Esophagus (tissue), 2 donors: ENCODE measurements around the gene ZBTB20. TPM values are rescaled to one million over a fixed set of nuclear protein-coding genes. Genes with fewer than 3 reads are reported as not detected.

Source experiments
- H3K27ac ChIP-seq, 2 donors: one replicate each; pipeline ENCODE4 v1.5.1; 2013; ENCODE audit warnings: low read depth in 2 of 2, mild to moderate bottlenecking in 2 of 2, inconsistent platforms in 1 of 2, low read length in 1 of 2, moderate library complexity in 1 of 2
- H3K27me3 ChIP-seq, 2 donors: one replicate each; pipeline ENCODE4 v1.6.1; 2013; ENCODE audit warnings: low read length in 2 of 2, control low read depth in 1 of 2, mild to moderate bottlenecking in 1 of 2; ENCODE audit not compliant: insufficient read depth in 2 of 2, control insufficient read depth in 1 of 2
- H3K36me3 ChIP-seq, 2 donors: one replicate each; pipeline ENCODE4 v1.6.1; 2013; ENCODE audit warnings: low read length in 1 of 2; ENCODE audit not compliant: control insufficient read depth in 2 of 2, insufficient read depth in 2 of 2
- H3K4me1 ChIP-seq, 2 donors: one replicate each; pipeline ENCODE4 v1.6.1; 2013; ENCODE audit warnings: low read length in 1 of 2; ENCODE audit not compliant: control insufficient read depth in 2 of 2, insufficient read depth in 2 of 2
- H3K4me3 ChIP-seq, 2 donors: one replicate each; pipeline ENCODE4 v1.5.1; 2013; ENCODE audit warnings: low read length in 2 of 2, mild to moderate bottlenecking in 2 of 2, low read depth in 1 of 2, moderate library complexity in 1 of 2
- H3K9me3 ChIP-seq, 2 donors: one replicate each; pipeline ENCODE4 v1.6.1; 2013; ENCODE audit warnings: mild to moderate bottlenecking in 2 of 2, low read depth in 1 of 2, low read length in 1 of 2, moderate library complexity in 1 of 2; ENCODE audit not compliant: control insufficient read depth in 2 of 2, insufficient read depth in 1 of 2
- WGBS, 2 donors: extraction: QIAGEN DNeasy Blood & Tissue Kit; methylation state at CpG; one replicate each; pipeline ENCODE4 v1.1.7; 2013; 5-methylcytosine and 5-hydroxymethylcytosine counted together
- polyA plus RNA-seq, 2 donors: library from polyadenylated mRNA; stranded (reverse); fragments of 200-250 nt; gene quantifications; one replicate each; pipeline ENCODE4 v1.2.3, GENCODE V29; 2013
- donor health status: healthy with polysubstance abuse.
- donor health status: Bipolar disorder and iron deficiency.

ZBTB20 gene
- polyA plus RNA-seq, 2 donors, result 0.16 to 1.3 TPM

DNA sequence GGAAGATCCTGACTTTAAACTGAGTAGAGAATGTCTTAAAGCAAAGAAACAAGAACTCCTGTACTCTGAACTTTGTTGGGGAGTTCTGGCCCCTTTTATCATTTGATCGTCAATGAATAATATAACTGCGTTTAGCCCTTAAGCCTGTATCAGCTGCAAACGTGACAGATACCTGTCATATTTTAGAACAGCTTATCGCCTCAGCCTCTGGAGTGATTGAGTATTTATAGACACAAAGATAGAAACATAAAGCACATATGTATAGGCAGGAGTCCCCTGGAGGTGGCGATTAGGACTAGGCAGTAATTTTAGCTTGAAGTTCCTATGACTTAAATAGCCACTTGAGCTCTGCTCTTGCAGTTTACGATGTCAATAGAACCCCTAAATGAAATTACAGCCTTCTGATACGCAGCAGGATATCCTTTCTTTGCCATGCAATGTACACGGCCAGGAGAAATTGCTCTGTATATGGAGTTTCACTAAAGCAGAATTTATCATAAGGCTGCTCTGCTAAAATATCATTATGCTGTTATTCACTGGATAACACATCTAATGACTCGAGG, 531.5 kb downstream of the ZBTB20 start:
- WGBS, 2 donors, result 76 to 91% methylated on average over 9 of the region's 9 CpGs
- Histone ChIP-seq H3K4me1 (no peaks in the 10 kb centered on the region), H3K27ac (no peak overlapping the region), H3K36me3 (no peaks in the 10 kb centered on the region), H3K9me3 (no peaks in the 10 kb centered on the region), H3K27me3 (no peaks in the 10 kb centered on the region), H3K4me3 (no peak overlapping the region)

DNA sequence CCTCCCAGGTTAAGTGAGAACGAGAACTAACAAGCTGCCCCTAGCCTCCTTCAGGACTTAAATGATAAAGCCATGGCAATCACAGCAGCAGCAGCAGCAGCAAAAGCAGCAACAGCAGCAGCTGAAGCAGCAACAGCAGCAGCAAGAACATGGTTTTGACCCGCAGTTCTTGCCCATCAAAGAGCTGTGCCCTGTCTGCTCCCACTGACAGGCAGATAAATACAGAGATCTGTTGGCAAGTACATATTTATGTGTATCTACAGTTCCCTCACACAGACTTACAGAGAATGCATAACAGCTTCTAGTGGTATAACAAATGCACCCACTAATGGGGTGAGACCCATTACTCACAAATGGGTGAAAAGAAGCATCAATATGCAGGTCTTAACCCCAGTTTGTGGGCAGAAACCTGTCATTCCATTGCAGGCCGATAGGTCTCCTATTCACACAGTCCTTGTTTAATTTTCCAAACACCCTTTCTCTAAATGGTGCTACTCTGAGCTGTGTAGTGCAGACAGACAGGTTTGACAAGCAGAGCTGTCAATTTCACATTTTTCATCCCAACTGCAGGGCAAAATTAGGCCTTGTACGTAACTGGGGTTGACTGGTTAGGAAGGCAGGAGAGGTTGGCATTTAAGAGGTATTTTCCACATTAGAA, 537.0 kb downstream of the ZBTB20 start:
- Histone ChIP-seq H3K27ac (no peak overlapping the region), H3K4me1 (no peaks in the 10 kb centered on the region), H3K4me3 (no peak overlapping the region), H3K36me3 (no peaks in the 10 kb centered on the region), H3K9me3 (no peaks in the 10 kb centered on the region), H3K27me3 (no peaks in the 10 kb centered on the region)
- WGBS, 2 donors, result 85 to 86% methylated on average over 4 of the region's 4 CpGs

DNA sequence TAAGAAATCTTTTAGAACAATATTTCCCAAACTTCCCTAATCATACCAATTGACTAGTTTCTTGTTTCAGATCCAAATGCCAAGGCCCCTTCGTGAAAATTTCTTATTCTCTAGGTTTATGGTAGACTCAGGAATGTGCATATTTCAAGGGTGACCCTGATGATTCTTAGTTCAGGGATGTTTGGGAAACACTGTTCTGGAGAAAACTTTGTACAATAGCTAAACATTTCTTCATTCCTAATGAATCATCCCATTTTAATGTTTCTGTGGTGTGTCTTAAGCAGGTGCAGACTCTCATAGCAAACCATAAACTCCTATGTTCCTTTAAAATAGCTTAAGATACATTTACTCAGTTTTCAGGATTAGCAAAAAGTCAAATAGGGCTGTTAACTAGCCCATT, 538.8 kb downstream of the ZBTB20 start:
- Histone ChIP-seq H3K27ac (no peak overlapping the region), H3K4me3 (no peak overlapping the region), H3K4me1 (no peaks in the 10 kb centered on the region), H3K9me3 (no peaks in the 10 kb centered on the region), H3K27me3 (no peaks in the 10 kb centered on the region), H3K36me3 (no peaks in the 10 kb centered on the region)
- 81 to 83% methylated on average over 1 of the region's 1 CpG for WGBS, 2 donors

DNA sequence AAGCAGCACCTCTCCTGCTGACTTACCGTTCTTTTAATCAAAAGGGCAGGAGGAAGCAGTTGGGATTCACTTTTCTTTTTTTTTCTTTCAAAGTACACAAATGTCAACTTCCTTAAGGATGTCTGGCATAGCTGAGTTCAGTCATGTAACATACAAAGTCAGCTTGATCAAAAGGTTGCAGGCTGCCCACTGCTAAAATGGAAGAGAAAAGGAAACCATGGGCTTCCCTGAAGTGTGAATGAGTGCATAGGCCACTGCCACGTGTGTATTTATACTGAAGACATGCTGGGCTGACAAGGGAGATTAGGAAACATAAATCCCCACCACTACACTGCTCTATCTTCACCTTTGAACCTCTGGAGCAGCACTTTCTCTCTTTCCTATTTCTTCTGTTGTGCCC, 540.8 kb downstream of the ZBTB20 start:
- Histone ChIP-seq H3K4me1 (no peaks in the 10 kb centered on the region), H3K4me3 (no peak overlapping the region), H3K9me3 (no peaks in the 10 kb centered on the region), H3K27me3 (no peaks in the 10 kb centered on the region), H3K27ac (no peak overlapping the region), H3K36me3 (no peaks in the 10 kb centered on the region)
- WGBS, 2 donors, result 32 to 37% methylated on average over 2 of the region's 2 CpGs

DNA sequence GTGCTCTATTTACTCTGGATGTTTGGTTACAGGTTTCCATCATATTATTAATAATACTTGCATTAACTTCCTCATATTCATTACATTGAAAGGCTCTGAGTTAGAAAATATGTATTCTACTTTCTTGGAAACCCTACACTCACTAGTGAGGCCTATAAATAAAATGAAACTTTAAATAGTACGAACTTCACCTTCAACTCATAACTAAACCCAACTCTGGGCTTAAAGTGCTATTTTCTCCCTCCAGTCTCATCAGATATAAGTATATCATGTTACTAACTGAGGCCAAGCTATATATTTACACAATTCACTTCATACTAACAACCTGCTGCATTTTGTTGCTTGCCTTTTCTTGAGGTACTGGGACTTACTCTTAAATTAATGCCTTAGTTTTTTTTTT, 546.5 kb downstream of the ZBTB20 start:
- Histone ChIP-seq H3K9me3 (no peaks in the 10 kb centered on the region), H3K4me1 (no peaks in the 10 kb centered on the region), H3K4me3 (no peak overlapping the region), H3K27me3 (no peaks in the 10 kb centered on the region), H3K36me3 (no peaks in the 10 kb centered on the region), H3K27ac (no peak overlapping the region)
- 76 to 80% methylated on average over 1 of the region's 1 CpG for WGBS, 2 donors

DNA sequence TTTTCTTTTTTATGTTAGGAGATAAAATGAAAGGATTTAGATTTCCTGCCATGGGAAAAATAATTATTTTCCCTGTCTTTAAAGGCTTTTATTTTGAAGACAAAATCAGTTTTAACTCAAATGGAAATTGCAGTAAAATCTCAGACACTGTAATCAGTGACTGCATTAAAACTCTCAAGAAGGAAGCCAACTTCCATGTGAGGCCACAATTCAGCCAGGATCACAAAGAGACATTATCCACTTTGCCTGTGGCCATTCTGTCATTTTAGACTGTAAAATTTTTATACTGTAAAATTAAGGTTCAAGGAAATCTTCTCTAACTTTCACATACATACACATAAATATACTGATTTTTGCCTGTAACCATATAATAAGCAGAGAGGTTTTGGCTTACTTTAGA, 549.2 kb downstream of the ZBTB20 start:
- Histone ChIP-seq H3K27ac (no peak overlapping the region), H3K4me1 (no peaks in the 10 kb centered on the region), H3K9me3 (no peaks in the 10 kb centered on the region), H3K27me3 (no peaks in the 10 kb centered on the region), H3K4me3 (no peak overlapping the region), H3K36me3 (no peaks in the 10 kb centered on the region)

DNA sequence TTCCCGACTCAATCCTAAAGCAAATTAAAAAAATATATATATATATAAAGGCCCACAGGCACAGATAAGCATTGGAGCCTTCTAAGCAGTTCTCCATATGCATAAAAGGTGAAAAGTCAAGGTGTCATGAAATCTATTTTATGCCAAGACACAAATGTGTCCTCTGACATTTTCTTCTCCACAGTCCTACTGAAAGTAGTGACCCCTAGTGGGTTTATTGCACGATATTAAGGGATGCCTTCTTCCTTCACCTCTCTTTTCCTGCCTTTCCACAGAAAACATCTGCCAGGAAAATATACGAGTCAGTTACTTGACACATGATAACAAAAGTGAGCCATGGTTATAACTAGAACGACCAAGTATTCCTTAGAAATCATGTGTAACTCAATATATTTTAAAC, 550.1 kb downstream of the ZBTB20 start:
- no peaks in the 10 kb centered on the region for H3K27me3 ChIP-seq
- no peak overlapping the region for H3K4me3 ChIP-seq
- WGBS, 2 donors, result 74 to 77% methylated on average over 4 of the region's 4 CpGs
- H3K9me3 ChIP-seq, result no peaks in the 10 kb centered on the region
- no peaks in the 10 kb centered on the region for H3K4me1 ChIP-seq
- no peak overlapping the region for H3K27ac ChIP-seq
- no peaks in the 10 kb centered on the region for H3K36me3 ChIP-seq

DNA sequence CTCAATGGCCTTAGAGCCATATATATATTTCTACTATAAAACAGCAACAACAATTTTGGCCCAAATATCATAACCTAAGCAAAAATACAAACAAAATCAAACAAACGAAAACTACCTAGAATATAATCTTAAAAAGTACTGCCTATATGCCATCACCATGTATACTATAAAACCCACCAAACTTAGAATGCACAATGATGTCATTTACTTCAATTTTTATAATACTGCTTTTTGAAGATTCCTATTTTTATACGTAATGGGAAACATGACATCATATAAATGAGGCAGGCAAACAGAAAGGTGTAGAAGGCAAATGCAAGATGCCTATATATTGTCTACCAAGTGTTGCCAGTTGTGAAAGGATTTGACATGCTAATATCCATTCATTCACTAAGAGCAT, 550.9 kb downstream of the ZBTB20 start:
- WGBS, 2 donors, result 93 to 97% methylated on average over 2 of the region's 2 CpGs

DNA sequence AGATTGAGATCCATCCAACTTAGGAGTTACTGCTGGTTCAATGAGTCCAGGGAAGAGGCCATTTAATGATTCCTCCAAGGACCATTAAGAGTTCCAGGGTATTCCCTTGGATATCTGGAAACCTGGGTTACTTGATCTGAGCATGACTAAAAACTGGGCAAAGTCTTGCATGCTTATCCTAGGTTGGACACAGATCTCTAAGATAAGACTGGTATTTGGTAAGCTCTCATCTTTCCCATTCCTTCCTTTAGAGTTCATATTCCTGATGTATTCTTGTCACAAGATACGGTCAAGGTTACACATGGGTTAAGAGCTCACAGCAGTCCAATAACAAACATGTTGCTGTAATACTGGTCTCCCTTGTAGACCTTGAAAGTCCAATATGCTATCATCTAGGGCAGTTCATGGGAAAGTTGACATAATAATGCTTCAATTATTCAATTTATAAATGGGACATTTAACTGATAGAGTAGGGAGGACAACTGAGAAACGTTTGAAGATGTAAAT, 551.5 kb downstream of the ZBTB20 start:
- H3K27ac ChIP-seq, result no peak overlapping the region
- no peaks in the 10 kb centered on the region for H3K4me1 ChIP-seq
- H3K9me3 ChIP-seq, result no peaks in the 10 kb centered on the region
- 73 to 82% methylated on average over 2 of the region's 2 CpGs for WGBS, 2 donors
- no peak overlapping the region for H3K4me3 ChIP-seq
- H3K36me3 ChIP-seq, result no peaks in the 10 kb centered on the region
- H3K27me3 ChIP-seq, result no peaks in the 10 kb centered on the region

More for the DNA sequence above, 550.9 kb downstream of the ZBTB20 start:
- H3K27me3 ChIP-seq, result no peaks in the 10 kb centered on the region
- no peaks in the 10 kb centered on the region for H3K36me3 ChIP-seq
- no peak overlapping the region for H3K4me3 ChIP-seq
- H3K27ac ChIP-seq, result no peak overlapping the region
- no peaks in the 10 kb centered on the region for H3K4me1 ChIP-seq
- H3K9me3 ChIP-seq, result no peaks in the 10 kb centered on the region
